ENCODE measurements around the gene RPRD2. TPM values are rescaled to one million over a fixed set of nuclear protein-coding genes. Genes with fewer than 3 reads are reported as not detected.
A peak's percentile ranks its signal among the peaks of the same experiment; 100 is the strongest.

RPRD2 gene
- total RNA-seq, 1 donor from 2014 or later: 22.8 TPM

- Mint-ChIP-seq H3K4me3 (ENCODE audit: low read depth) (no peak overlapping the region), H3K27ac (no peak overlapping the region), H3K9me3 (no peaks in the 10 kb centered on the region), H3K36me3 (ENCODE audit: low read depth) (peaks cover 20% of the 10 kb centered on the region), H3K27me3 (ENCODE audit: low read depth) (no peaks in the 10 kb centered on the region), H3K4me1 (ENCODE audit: low read depth) (peaks cover 3% of the 10 kb centered on the region)
- intact Hi-C loops (cut with micrococcal nuclease): loop anchor here (5.0 kb wide), 1 partner anchor 74 kb away; no protein-coding TSS in a partner anchor
- no peak for DNase-seq (ENCODE audit: low spot score)
These were observed 77.2 kb downstream of the RPRD2 start for GRCh38 chr1:150441121-150441520.

- no peak for DNase-seq (ENCODE audit: low spot score)
- intact Hi-C loops (cut with micrococcal nuclease): loop anchor here (5.0 kb wide), 1 partner anchor 77 kb away; no protein-coding TSS in a partner anchor
- Mint-ChIP-seq H3K27ac (peak overlapping the region; percentile 29), H3K36me3 (ENCODE audit: low read depth) (peaks cover 37% of the 10 kb centered on the region), H3K9me3 (no peaks in the 10 kb centered on the region), H3K27me3 (ENCODE audit: low read depth) (no peaks in the 10 kb centered on the region), H3K4me3 (ENCODE audit: low read depth) (no peak overlapping the region), H3K4me1 (ENCODE audit: low read depth) (peaks cover 3% of the 10 kb centered on the region)
These were observed 80.3 kb downstream of the RPRD2 start for GRCh38 chr1:150444232-150444631.

GRCh38 chr1:150456146-150456647, 92.2 kb downstream of the RPRD2 start:
- H3K4me3 Mint-ChIP-seq (ENCODE audit: low read depth): no peak overlapping the region

GRCh38 chr1:150464422-150464826, 100.5 kb downstream of the RPRD2 start:
- Mint-ChIP-seq H3K27me3 (ENCODE audit: low read depth) (no peaks in the 10 kb centered on the region), H3K9me3 (no peaks in the 10 kb centered on the region), H3K36me3 (ENCODE audit: low read depth) (peaks cover 21% of the 10 kb centered on the region), H3K27ac (no peak overlapping the region), H3K4me1 (ENCODE audit: low read depth) (peaks cover 2% of the 10 kb centered on the region), H3K4me3 (ENCODE audit: low read depth) (no peak overlapping the region)
- DNase-seq (ENCODE audit: low spot score): peak; percentile 53
- intact Hi-C loops (cut with micrococcal nuclease): loop anchor here (1.0 kb wide), 4 partner anchors 52 to 209 kb away; no protein-coding TSS in a partner anchor

More at GRCh38 chr1:150456146-150456647, 92.2 kb downstream of the RPRD2 start:
- DNase-seq (ENCODE audit: low spot score): no peak
- intact Hi-C loops (cut with micrococcal nuclease): no loop called here
- H3K9me3 Mint-ChIP-seq: no peaks in the 10 kb centered on the region
- H3K27ac Mint-ChIP-seq: no peak overlapping the region
- no peaks in the 10 kb centered on the region for H3K27me3 Mint-ChIP-seq (ENCODE audit: low read depth)
- H3K4me1 Mint-ChIP-seq (ENCODE audit: low read depth): no peaks in the 10 kb centered on the region
- H3K36me3 Mint-ChIP-seq (ENCODE audit: low read depth): peaks cover 29% of the 10 kb centered on the region

GRCh38 chr1:150466964-150467363, 103.0 kb downstream of the RPRD2 start:
- Mint-ChIP-seq H3K27ac (no peak overlapping the region), H3K4me3 (ENCODE audit: low read depth) (no peak overlapping the region), H3K4me1 (ENCODE audit: low read depth) (peaks cover 2% of the 10 kb centered on the region), H3K36me3 (ENCODE audit: low read depth) (peaks cover 39% of the 10 kb centered on the region), H3K9me3 (no peaks in the 10 kb centered on the region), H3K27me3 (ENCODE audit: low read depth) (no peaks in the 10 kb centered on the region)
- intact Hi-C loops (cut with micrococcal nuclease): no loop called here
- no peak for DNase-seq (ENCODE audit: low spot score)

GRCh38 chr1:150469291-150469690, 105.3 kb downstream of the RPRD2 start:
- H3K4me3 Mint-ChIP-seq (ENCODE audit: low read depth): no peak overlapping the region

GRCh38 chr1:150472601-150473200, 108.8 kb downstream of the RPRD2 start:
- no peak for DNase-seq (ENCODE audit: low spot score)
- H3K4me1 Mint-ChIP-seq (ENCODE audit: low read depth): peaks cover 3% of the 10 kb centered on the region
- no peaks in the 10 kb centered on the region for H3K27me3 Mint-ChIP-seq (ENCODE audit: low read depth)
- H3K27ac Mint-ChIP-seq: no peak overlapping the region
- peaks cover 37% of the 10 kb centered on the region for H3K36me3 Mint-ChIP-seq (ENCODE audit: low read depth)
- no peak overlapping the region for H3K4me3 Mint-ChIP-seq (ENCODE audit: low read depth)
- no peaks in the 10 kb centered on the region for H3K9me3 Mint-ChIP-seq
- intact Hi-C loops (cut with micrococcal nuclease): no loop called here

More at GRCh38 chr1:150469291-150469690, 105.3 kb downstream of the RPRD2 start:
- no peak for DNase-seq (ENCODE audit: low spot score)
- Mint-ChIP-seq H3K27ac (no peak overlapping the region), H3K4me1 (ENCODE audit: low read depth) (peaks cover 2% of the 10 kb centered on the region), H3K9me3 (no peaks in the 10 kb centered on the region), H3K36me3 (ENCODE audit: low read depth) (peaks cover 52% of the 10 kb centered on the region), H3K27me3 (ENCODE audit: low read depth) (no peaks in the 10 kb centered on the region)
- intact Hi-C loops (cut with micrococcal nuclease): no loop called here

- Mint-ChIP-seq H3K4me1 (ENCODE audit: low read depth) (peaks cover 5% of the 10 kb centered on the region), H3K36me3 (ENCODE audit: low read depth) (peaks cover 37% of the 10 kb centered on the region), H3K27ac (no peak overlapping the region), H3K4me3 (ENCODE audit: low read depth) (no peak overlapping the region), H3K9me3 (no peaks in the 10 kb centered on the region), H3K27me3 (ENCODE audit: low read depth) (no peaks in the 10 kb centered on the region)
- intact Hi-C loops (cut with micrococcal nuclease): no loop called here
- no peak for DNase-seq (ENCODE audit: low spot score)
These were observed 109.7 kb downstream of the RPRD2 start for GRCh38 chr1:150473659-150474058.

GRCh38 chr1:150474869-150475268, 110.9 kb downstream of the RPRD2 start:
- Mint-ChIP-seq H3K4me1 (ENCODE audit: low read depth) (peaks cover 5% of the 10 kb centered on the region), H3K36me3 (ENCODE audit: low read depth) (peaks cover 36% of the 10 kb centered on the region), H3K4me3 (ENCODE audit: low read depth) (no peak overlapping the region), H3K9me3 (no peaks in the 10 kb centered on the region), H3K27me3 (ENCODE audit: low read depth) (peaks cover under 1% of the 10 kb centered on the region), H3K27ac (no peak overlapping the region)
- no peak for DNase-seq (ENCODE audit: low spot score)
- intact Hi-C loops (cut with micrococcal nuclease): no loop called here

- peaks cover 5% of the 10 kb centered on the region for H3K4me1 Mint-ChIP-seq (ENCODE audit: low read depth)
- peaks cover 17% of the 10 kb centered on the region for H3K36me3 Mint-ChIP-seq (ENCODE audit: low read depth)
- no peak for DNase-seq (ENCODE audit: low spot score)
- no peak overlapping the region for H3K27ac Mint-ChIP-seq
- intact Hi-C loops (cut with micrococcal nuclease): no loop called here
- no peak overlapping the region for H3K4me3 Mint-ChIP-seq (ENCODE audit: low read depth)
- no peaks in the 10 kb centered on the region for H3K9me3 Mint-ChIP-seq
- H3K27me3 Mint-ChIP-seq (ENCODE audit: low read depth): peaks cover 1% of the 10 kb centered on the region
These were observed 112.8 kb downstream of the RPRD2 start for GRCh38 chr1:150476754-150477153.

GRCh38 chr1:150477320-150477719, 113.4 kb downstream of the RPRD2 start:
- intact Hi-C loops (cut with micrococcal nuclease): no loop called here
- Mint-ChIP-seq H3K27me3 (ENCODE audit: low read depth) (peaks cover 1% of the 10 kb centered on the region), H3K4me1 (ENCODE audit: low read depth) (peaks cover 5% of the 10 kb centered on the region), H3K4me3 (ENCODE audit: low read depth) (no peak overlapping the region), H3K36me3 (ENCODE audit: low read depth) (peaks cover 12% of the 10 kb centered on the region), H3K27ac (no peak overlapping the region), H3K9me3 (no peaks in the 10 kb centered on the region)
- DNase-seq (ENCODE audit: low spot score): no peak

- Mint-ChIP-seq H3K4me1 (ENCODE audit: low read depth) (peaks cover 5% of the 10 kb centered on the region), H3K9me3 (no peaks in the 10 kb centered on the region), H3K27me3 (ENCODE audit: low read depth) (peaks cover 1% of the 10 kb centered on the region), H3K4me3 (ENCODE audit: low read depth) (no peak overlapping the region), H3K27ac (no peak overlapping the region), H3K36me3 (ENCODE audit: low read depth) (peaks cover 7% of the 10 kb centered on the region)
- DNase-seq (ENCODE audit: low spot score): no peak
- intact Hi-C loops (cut with micrococcal nuclease): no loop called here
These were observed 113.8 kb downstream of the RPRD2 start for GRCh38 chr1:150477733-150478132.

GRCh38 chr1:150479370-150479769, 115.4 kb downstream of the RPRD2 start:
- Mint-ChIP-seq H3K4me1 (ENCODE audit: low read depth) (peaks cover 5% of the 10 kb centered on the region), H3K9me3 (no peaks in the 10 kb centered on the region), H3K27ac (no peak overlapping the region), H3K4me3 (ENCODE audit: low read depth) (no peak overlapping the region), H3K36me3 (ENCODE audit: low read depth) (no peaks in the 10 kb centered on the region), H3K27me3 (ENCODE audit: low read depth) (peaks cover 1% of the 10 kb centered on the region)
- DNase-seq (ENCODE audit: low spot score): no peak
- intact Hi-C loops (cut with micrococcal nuclease): no loop called here

Measured in activated T-helper 2 cell treated with anti-CD3 and anti-CD28 coated beads, Interferon-gamma antibody, Interleukin-2, Interleukin-4, amounts not matched to agents 10 μg/mL and 5 μg/mL and 100 μg/mL, durations not matched to agents 14 hours and 24 hours and 36 hours (primary cell).